SJSA1 (cell line): ENCODE measurements around the gene MYOM3. TPM values are rescaled to one million over a fixed set of nuclear protein-coding genes. Genes with fewer than 3 reads are reported as not detected.

Source experiments
- DNase-seq, 2 experiments: peaks; one replicate each; pipeline ENCODE4 v3.0.0-alpha.2; 2015 to 2020; ENCODE audit warnings: low spot score in 2 of 2, low read depth in 1 of 2
- H3K27ac ChIP-seq: fragments of 250-450 bp; sonication (Bioruptor Pico); 2 replicates; pipeline ENCODE4 v1.5.1; 2020; ENCODE audit warnings: mild to moderate bottlenecking, moderate library complexity
- H3K27me3 ChIP-seq: fragments of 250-450 bp; sonication (Bioruptor Pico); replicated peaks from 2 replicates; pipeline ENCODE4 v1.5.1; 2020; ENCODE audit warnings: mild to moderate bottlenecking, moderate library complexity
- H3K36me3 ChIP-seq: fragments of 250-450 bp; sonication (Bioruptor Pico); 2 replicates; pipeline ENCODE4 v1.5.1; 2020; ENCODE audit warnings: mild to moderate bottlenecking
- H3K4me1 ChIP-seq: fragments of 250-450 bp; sonication (Bioruptor Pico); replicated peaks from 2 replicates; pipeline ENCODE4 v1.6.1; 2021; ENCODE audit warnings: mild to moderate bottlenecking
- H3K4me3 ChIP-seq: fragments of 250-450 bp; sonication (Bioruptor Pico); 2 replicates; pipeline ENCODE4 v1.5.1; 2020; ENCODE audit warnings: mild to moderate bottlenecking
- H3K9me3 ChIP-seq: fragments of 250-450 bp; sonication (Bioruptor Pico); replicated peaks from 2 replicates; pipeline ENCODE4 v1.5.1; 2020; ENCODE audit warnings: mild to moderate bottlenecking
- total RNA-seq: library from RNA; depleted of rRNA; stranded (reverse); fragments of >200 nt; shearing (Covaris generic); gene quantifications from 2 replicates; pipeline ENCODE4 v1.2.3, GENCODE V29; 2014

MYOM3 gene
- total RNA-seq, 1 experiment from 2014 or later = 0.03 TPM

DNA sequence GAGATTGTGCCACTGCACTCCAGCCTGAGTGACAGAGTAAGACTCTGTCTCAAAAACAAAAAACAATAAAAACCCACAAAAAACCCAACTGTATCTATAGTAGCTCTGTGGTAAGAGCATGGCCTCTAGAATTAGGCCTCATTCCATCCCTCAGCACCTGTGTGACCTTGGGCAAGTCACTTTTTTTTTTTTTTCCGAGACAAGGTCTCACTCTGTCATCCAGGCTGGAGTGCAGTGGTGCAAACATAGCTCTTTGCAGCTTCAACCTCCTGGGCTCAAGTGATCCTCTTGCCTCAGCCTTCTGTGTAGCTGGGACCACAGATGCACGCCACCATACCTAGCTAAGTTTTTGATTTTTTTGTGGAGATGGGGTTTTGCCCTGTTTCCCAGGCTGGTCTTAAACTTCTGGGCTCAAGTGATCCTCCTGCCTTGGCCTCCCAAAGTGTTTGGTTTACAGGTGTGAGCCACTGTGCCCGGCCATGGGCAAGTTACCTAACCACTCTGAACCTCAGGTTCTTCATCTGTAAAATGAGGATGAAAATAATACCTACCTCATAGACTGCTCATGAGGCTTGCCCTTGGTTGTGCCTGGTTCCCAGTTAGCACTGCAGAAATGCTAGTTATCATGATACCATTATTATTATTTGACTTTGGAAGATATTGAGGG, 15.3 kb upstream of the MYOM3 start:
- Histone ChIP-seq H3K36me3 (no peaks in the 10 kb centered on the region), H3K9me3 (peaks cover 9% of the 10 kb centered on the region; the same call in 1 of the 2 replicates), H3K4me1 (no peaks in the 10 kb centered on the region), H3K27me3 (no peaks in the 10 kb centered on the region), H3K27ac (no peak overlapping the region), H3K4me3 (no peak overlapping the region)
- no peak for DNase-seq

DNA sequence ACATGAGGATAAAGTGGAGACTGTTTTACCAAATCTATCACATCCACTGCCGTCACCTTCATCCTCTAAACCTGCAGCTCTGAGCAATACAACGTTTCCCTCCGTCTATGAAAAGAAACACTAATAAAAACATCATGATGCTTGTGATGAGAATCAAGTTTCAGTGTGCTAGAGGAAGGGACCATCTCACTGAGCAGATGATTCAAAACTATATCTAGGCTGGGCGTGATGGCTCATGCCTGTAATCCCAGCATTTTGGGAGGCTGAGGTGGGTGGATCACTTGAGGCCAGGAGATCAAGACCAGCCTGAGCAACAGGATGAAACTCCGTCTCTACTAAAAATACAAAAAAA, 14.7 kb upstream of the MYOM3 start:
- no peaks in the 10 kb centered on the region for H3K4me1 ChIP-seq
- H3K4me3 ChIP-seq = no peak overlapping the region
- H3K27me3 ChIP-seq = no peaks in the 10 kb centered on the region
- peaks cover 8% of the 10 kb centered on the region; the same call in 1 of the 2 replicates for H3K9me3 ChIP-seq
- H3K36me3 ChIP-seq = no peaks in the 10 kb centered on the region
- H3K27ac ChIP-seq = no peak overlapping the region
- no peak for DNase-seq

DNA sequence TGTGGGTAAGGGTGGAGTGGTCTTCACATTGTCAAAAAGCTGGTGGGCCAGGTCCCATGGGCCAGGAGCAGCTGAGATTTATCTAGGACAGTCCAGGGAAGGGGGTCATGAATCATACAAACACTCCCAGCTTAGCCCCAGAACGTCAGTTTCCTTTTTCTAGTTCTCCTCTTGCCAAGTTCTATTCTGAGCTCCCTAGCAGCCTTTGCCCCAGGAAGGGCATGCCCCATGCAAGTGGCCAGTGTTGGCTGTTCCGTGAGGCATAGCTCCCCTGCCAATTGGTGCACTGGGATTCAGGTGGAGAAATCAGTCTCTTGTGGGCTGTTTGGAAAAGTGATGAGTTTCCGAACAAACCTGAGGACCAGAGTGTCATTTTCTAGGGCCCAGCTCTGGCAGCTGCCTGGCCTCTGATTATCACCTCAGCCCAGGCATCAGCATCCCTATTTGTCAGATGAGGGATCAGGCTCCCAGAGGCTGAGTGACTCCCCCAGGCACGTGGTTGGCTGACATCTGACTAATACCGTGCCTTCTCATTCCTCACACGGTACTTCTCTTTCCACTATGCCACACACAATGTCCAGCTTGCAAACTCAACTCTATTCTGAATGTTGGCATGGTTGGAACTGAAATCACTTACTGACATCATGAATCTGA, 14.2 kb upstream of the MYOM3 start:
- H3K27me3 ChIP-seq = no peaks in the 10 kb centered on the region
- no peaks in the 10 kb centered on the region for H3K36me3 ChIP-seq
- H3K9me3 ChIP-seq = peaks cover 6% of the 10 kb centered on the region; the same call in 1 of the 2 replicates
- H3K4me1 ChIP-seq = no peaks in the 10 kb centered on the region
- no peak for DNase-seq
- H3K27ac ChIP-seq = no peak overlapping the region
- H3K4me3 ChIP-seq = no peak overlapping the region

DNA sequence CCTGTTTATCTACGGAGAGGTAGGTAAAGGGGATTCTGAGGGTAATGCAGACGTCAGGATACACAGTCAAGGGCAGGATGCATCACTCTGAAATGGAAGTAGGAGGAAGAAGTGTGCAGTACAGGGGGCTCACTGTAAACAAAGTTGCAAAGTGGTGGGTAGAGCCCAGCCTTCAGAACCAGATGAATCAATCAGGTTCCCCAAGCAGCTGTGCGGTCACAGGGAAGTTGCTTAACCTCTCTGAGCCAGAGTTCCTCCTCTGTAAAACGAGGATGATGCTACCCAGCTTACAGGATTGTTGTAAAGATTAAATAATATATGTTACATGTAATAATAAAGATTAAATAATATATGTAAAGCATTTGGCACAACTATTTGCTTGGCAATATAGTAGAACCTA, 13.5 kb upstream of the MYOM3 start:
- H3K4me1 ChIP-seq = no peaks in the 10 kb centered on the region
- H3K9me3 ChIP-seq = peaks cover 1% of the 10 kb centered on the region; the same call in 1 of the 2 replicates
- H3K36me3 ChIP-seq = no peaks in the 10 kb centered on the region
- H3K4me3 ChIP-seq = no peak overlapping the region
- H3K27me3 ChIP-seq = no peaks in the 10 kb centered on the region
- H3K27ac ChIP-seq = no peak overlapping the region
- no peak for DNase-seq

DNA sequence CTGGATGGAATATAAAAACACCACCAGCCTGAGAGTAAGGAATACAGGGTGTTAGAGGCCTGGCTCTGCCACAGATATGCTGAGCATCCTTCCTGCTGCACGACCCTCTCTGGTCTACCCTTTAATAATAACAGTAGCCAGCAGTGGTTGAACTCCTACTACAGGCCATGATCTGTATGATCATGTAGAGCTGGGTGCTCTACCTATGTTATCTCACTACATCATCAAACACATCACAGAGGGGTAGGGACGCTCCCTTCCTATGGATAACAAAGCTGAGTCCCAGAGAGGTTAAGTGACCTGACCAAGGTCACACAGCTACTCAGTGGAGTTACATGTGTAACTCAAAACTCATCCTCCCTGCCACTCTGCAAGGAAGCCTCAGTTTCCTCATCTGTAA, 13.0 kb upstream of the MYOM3 start:
- H3K27ac ChIP-seq = no peak overlapping the region

DNA sequence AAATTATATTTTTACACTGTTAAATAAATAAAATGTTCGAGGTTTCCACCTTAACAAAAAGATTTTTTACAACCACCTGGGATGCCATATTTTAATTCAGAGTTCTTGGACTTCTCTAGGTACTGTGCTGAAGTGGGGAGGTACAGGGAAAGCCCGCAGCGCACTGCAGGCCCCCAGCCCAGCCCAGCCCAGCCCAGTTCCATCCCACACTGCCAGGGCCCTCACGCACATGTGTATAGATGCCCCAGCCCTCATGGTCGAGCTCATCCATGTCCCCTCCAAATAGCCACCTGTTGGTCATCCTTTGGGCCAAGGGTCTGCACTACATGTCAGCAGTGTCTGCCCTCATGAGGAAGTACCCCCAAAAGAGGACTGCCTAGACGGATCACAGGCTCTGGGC, 11.7 kb upstream of the MYOM3 start:
- no peaks in the 10 kb centered on the region for H3K9me3 ChIP-seq
- H3K27me3 ChIP-seq = no peaks in the 10 kb centered on the region
- DNase-seq = no peak
- H3K36me3 ChIP-seq = no peaks in the 10 kb centered on the region
- H3K4me3 ChIP-seq = no peak overlapping the region
- no peaks in the 10 kb centered on the region for H3K4me1 ChIP-seq
- no peak overlapping the region for H3K27ac ChIP-seq

More for the DNA sequence above, 13.0 kb upstream of the MYOM3 start:
- Histone ChIP-seq H3K9me3 (no peaks in the 10 kb centered on the region), H3K4me3 (no peak overlapping the region), H3K27me3 (no peaks in the 10 kb centered on the region), H3K36me3 (no peaks in the 10 kb centered on the region), H3K4me1 (no peaks in the 10 kb centered on the region)
- DNase-seq = no peak

DNA sequence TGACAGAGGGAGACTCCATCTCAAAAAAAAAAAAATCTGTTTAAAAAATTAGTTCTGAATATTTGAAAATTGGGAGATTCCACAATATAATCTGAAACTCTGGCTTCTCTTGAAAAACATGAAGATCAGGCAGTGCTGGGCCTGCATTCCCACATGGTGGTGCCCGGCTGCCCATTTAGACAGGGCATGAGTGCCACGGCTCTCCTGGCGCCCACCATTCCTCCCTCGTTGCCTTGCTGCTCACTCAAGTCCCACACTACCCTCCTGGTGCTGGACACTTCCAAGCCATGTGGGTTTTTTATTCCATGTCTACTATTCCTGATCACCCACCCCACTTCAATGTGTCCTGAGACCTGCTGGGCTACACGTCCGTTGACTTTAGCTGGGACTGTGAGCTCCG, 10.8 kb upstream of the MYOM3 start:
- Histone ChIP-seq H3K36me3 (no peaks in the 10 kb centered on the region), H3K27me3 (no peaks in the 10 kb centered on the region), H3K4me1 (no peaks in the 10 kb centered on the region), H3K27ac (no peak overlapping the region), H3K4me3 (no peak overlapping the region), H3K9me3 (no peaks in the 10 kb centered on the region)
- no peak for DNase-seq

DNA sequence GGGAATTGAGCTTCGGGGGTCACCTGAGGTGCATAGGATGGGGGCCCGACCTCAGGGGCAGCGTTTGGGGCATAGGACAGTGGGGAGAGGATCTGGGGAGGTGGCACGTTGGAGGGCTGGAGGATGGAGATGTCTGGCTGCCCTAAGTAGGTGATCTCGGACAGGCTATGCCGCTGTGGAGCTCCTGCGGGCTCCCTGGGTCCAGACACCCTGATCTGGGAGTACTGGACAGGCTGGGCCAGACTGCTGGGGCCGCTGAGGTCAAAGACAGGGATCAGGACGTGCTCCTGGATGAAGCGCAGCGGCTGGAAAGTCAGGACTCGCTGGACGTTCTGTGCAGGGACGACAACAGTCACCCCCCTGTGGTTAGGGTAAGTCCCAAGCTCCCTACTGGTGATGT, 9.5 kb upstream of the MYOM3 start:
- Histone ChIP-seq H3K9me3 (no peaks in the 10 kb centered on the region), H3K27me3 (no peaks in the 10 kb centered on the region; the same call in 1 of the 2 replicates), H3K4me3 (no peak overlapping the region), H3K36me3 (no peaks in the 10 kb centered on the region), H3K4me1 (no peaks in the 10 kb centered on the region), H3K27ac (no peak overlapping the region)
- no peak for DNase-seq

DNA sequence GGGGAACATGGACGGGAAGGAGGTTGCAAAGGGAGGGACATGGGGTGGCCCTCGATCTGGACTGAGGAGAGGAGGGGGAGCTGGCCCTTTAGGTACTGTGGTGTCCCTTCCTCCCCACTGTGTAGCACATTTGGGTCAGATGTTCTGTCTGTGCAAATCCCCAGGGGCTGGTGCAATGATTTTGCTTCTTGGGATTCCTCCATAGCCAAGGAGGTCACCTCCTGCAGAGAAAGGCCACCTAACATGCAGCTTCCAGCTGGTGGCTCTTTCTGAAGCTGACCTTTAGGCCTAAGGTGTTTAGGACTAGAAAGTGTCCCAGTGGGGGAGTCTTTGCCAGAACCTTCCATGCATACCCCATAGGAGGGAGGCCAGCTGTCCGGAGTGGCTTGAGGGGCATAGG, 9.0 kb upstream of the MYOM3 start:
- Histone ChIP-seq H3K36me3 (no peaks in the 10 kb centered on the region), H3K4me3 (no peak overlapping the region), H3K4me1 (no peaks in the 10 kb centered on the region), H3K27ac (no peak overlapping the region), H3K9me3 (no peaks in the 10 kb centered on the region), H3K27me3 (no peaks in the 10 kb centered on the region; the same call in 1 of the 2 replicates)
- DNase-seq = no peak

DNA sequence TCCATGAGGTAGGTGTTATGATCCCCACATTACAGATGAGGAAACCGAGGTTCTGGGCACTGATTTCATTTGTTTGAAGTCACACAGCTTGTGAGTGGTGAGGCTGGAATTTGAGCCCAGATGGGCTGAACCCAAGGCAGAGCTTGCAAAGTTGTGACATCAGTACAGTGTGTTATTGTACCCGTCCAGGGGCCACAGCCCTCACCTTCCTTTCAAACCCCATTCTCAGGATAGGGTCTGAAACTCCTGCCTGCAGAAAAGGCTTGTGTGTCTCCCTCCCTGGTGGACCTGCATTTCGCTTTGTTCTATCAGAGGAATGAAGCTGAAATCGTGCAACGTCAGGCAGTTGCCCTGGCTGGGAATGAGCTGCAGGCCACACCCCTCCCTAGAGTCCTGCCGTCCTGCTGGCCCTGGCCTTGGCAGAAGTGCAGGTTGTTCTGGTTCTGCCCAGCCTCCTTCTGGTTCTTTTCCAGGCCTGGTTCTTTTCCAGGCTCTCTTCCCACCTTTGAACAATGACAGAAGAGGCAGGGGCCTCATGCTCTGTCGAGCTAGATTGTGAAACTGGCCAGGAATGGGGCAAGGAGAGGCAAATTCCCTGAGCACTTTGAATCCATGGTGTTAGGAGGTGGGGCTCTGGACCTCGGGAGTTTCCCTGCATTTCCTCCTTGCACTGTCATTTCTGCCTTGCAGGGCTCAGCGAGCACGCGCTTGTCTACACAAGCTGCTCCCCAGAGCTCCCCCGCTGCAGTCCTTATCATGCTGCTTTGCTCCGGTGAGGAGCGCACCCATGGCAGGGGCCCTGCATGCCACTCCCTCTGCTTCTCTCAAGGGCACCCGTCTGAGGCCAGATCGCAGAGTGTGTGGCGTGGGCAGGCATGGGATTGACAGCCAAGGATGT, 8.2 kb upstream of the MYOM3 start:
- no peak overlapping the region for H3K4me3 ChIP-seq
- no peaks in the 10 kb centered on the region; the same call in 1 of the 2 replicates for H3K27me3 ChIP-seq
- no peak for DNase-seq
- H3K27ac ChIP-seq = no peak overlapping the region
- H3K9me3 ChIP-seq = no peaks in the 10 kb centered on the region
- H3K36me3 ChIP-seq = no peaks in the 10 kb centered on the region
- H3K4me1 ChIP-seq = no peaks in the 10 kb centered on the region

DNA sequence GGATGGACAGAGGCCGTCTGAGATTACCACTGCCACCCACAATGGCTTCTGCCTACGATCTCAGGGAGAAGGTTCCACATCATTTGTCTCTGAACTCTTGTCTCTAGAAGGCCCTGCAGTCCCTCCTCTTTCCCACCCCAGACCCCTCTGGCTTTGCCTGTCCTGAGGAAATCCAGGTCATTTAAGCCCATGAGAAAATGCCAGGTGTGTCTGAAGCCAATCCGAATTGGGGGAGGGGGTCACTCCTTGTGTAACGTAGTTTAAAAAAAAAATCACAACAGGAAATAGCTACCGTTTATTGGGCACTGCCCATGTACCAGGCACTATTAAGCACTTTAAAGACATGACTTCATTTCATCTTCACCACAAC, 7.5 kb upstream of the MYOM3 start:
- no peaks in the 10 kb centered on the region; the same call in 1 of the 2 replicates for H3K27me3 ChIP-seq

DNA sequence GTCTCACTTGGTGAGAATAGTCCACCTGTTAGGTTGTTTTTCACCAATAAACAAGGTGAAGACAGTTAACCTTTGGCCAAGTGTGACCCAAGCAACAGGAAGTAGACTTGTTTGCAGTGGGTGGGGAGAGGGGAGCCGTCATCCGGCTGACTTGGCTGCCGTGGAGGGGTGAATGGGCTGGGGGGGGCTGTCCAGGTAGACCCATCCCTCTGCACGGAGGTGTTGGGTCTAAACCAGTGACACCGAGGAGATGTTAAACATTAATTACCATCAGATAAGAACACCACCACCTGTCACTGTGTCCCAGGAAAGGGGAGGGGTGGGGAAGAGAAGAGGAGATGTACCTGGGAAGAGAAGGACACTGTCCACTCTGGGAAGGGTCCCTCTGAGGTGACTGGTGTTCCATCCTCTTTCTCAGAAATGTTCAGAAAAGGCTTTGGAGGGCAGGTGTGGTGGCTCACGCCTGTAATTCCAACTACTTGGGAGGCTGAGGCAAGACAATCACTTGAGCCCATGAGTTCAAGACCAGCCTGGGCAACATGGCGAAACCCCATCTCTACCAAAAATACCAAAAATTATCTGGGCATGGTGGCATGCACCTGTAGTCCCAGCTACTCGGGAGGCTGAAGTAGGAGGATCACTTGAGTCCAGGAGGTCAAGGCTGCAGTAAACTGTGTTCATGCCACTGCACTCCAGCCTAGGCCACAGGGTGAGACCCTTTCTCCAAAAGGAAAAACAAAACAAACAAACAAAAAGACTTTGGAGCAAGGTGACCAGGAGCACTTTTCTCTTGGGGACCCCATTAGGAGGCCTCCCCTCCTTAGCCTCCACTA, 6.7 kb upstream of the MYOM3 start:
- H3K9me3 ChIP-seq = no peaks in the 10 kb centered on the region
- H3K27ac ChIP-seq = no peak overlapping the region
- H3K4me3 ChIP-seq = no peak overlapping the region
- no peak for DNase-seq
- H3K27me3 ChIP-seq = no peaks in the 10 kb centered on the region; the same call in 1 of the 2 replicates
- H3K4me1 ChIP-seq = no peaks in the 10 kb centered on the region
- no peaks in the 10 kb centered on the region for H3K36me3 ChIP-seq

More for the DNA sequence above, 7.5 kb upstream of the MYOM3 start:
- Histone ChIP-seq H3K36me3 (no peaks in the 10 kb centered on the region), H3K4me3 (no peak overlapping the region), H3K9me3 (no peaks in the 10 kb centered on the region), H3K4me1 (no peaks in the 10 kb centered on the region), H3K27ac (no peak overlapping the region)
- DNase-seq = no peak

DNA sequence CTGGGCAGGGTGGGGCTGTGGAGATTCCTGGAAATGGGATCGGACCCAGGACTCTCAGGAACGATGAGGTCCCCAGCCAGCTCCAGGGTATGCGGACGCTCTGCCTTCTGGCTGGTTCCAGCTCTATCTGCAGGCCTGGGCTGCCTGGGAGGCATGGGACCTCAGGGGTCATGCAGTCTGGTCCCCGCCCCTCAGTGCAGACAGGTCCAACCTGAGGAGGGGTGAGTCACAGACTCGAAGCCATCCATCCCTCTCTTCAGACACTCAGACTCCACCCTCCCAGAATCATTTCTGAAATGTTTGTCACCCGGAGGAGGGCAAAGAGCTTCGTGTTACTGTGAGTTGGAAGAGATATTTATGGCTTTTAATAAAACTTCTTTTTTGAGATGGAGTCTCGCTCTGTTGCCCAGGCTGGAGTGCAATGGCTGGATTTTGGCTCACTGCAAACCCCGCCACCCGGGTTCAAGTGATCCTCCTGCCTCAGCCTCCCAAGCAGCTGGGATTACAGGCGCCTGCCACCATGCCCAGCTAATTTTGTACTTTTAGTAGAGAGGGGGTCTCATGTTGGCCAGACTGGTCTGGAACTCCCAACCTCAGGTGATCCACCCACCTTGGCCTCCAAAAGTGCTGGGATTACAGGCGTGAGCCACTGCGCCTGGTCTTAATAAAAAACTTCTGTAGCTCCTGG, 5.9 kb upstream of the MYOM3 start:
- Histone ChIP-seq H3K4me1 (peaks cover under 1% of the 10 kb centered on the region; the same call in 1 of the 2 replicates), H3K27ac (no peak overlapping the region), H3K9me3 (no peaks in the 10 kb centered on the region), H3K36me3 (no peaks in the 10 kb centered on the region), H3K4me3 (no peak overlapping the region), H3K27me3 (no peaks in the 10 kb centered on the region; the same call in 1 of the 2 replicates)
- DNase-seq = no peak
